Measurements from ENCODE around the gene BFSP1.

Gene BFSP1

DNA sequence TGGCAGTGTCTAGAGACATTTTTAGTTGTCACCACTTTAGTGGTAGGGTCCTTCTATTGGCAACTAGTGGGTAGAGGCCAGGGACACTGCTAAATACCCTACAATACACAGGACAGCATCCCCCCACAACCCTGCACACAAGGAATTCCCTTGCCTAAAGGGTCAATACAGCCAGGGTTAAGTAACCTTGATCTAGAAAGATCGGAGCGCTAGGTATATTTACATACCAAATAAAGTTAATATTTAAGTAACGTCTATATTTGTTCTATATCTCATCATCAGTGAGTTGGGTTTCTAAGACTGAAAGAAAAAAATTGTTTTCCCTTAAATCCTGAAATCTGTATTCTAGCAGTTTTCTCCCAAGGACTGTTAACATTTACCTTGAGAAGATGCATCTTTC lies 16.1 kb downstream of the BFSP1 start:
- H3K9me3 Mint-ChIP-seq: no peaks in the 10 kb centered on the region
- H3K27ac Mint-ChIP-seq: no peak overlapping the region
- DNase-seq (ENCODE audit: low spot score in 2 of 2) (no peak), ATAC-seq (no peak)
- H3K4me3 Mint-ChIP-seq: no peak overlapping the region
- no peaks in the 10 kb centered on the region for H3K36me3 Mint-ChIP-seq
- H3K4me1 Mint-ChIP-seq: peaks cover 15% of the 10 kb centered on the region

DNA sequence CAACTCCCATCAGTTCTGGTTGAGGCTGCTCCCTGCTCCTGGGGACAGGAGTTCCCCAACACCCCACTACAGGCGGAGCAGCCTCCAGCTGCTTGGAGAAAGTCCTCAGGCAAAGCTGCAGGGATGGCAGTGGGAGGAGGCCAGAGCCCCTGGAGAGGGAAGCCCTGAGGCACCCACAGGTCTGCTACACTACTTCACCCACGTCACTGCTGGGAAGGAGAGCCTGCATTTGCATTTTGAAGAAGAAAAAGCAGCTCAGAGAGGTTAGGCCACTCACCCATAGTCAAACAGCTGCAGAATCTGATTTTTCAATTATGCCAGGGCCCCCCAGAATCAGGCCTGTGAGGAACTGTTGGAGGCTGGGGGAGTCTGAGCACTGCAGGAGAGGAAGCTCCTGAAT lies 17.2 kb downstream of the BFSP1 start:
- Mint-ChIP-seq H3K4me3 (no peak overlapping the region), H3K9me3 (no peaks in the 10 kb centered on the region), H3K27ac (peak overlapping the region; percentile 35), H3K4me1 (peaks cover 15% of the 10 kb centered on the region), H3K36me3 (no peaks in the 10 kb centered on the region)
- ATAC-seq (no peak), DNase-seq (ENCODE audit: low spot score in 2 of 2) (no peak)

DNA sequence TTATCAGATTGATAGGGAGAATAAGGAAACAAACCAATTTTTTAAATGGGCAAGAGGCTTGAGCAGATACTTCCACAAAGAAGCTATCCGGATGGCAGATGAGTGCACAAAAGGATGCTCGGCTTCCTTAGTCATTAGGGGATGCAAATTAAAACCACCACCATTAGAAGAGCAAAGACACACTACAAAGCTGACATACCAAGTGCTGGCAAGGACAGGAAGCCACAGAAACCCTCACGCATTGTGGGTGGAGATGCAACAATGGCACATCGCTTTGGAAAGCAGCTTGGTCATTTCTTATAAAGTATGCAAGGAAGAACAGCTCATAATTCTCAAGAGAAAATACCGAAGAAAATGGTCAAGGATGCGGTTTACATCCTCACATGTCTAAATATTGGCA lies 19.8 kb downstream of the BFSP1 start:
- peak in 1 of 2 donors; percentile 57 for DNase-seq (ENCODE audit: low spot score in 2 of 2)
- Mint-ChIP-seq H3K9me3 (no peaks in the 10 kb centered on the region), H3K4me3 (no peak overlapping the region)

DNA sequence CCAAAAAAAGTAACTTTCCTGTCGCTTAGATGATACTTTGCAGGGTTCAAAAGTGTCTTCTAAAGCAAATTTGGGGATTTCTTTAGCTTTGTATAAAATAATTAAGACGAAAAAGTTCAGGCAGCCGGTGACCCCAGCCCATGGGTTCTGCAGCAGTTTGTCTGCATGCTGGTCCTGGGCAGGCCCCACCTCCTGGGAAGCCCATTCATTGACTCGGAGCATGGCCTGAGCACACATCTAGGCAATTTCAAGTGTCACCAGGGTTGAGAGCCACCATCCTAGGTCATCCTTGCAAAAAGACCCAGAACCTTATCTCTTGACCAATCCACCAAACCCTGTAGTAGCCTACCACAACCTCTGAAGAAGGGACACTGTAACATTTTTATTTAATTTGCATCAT lies 20.6 kb downstream of the BFSP1 start:
- H3K27ac Mint-ChIP-seq: no peak overlapping the region
- H3K36me3 Mint-ChIP-seq: no peaks in the 10 kb centered on the region
- DNase-seq (ENCODE audit: low spot score in 2 of 2): no peak

More for the DNA sequence above, 19.8 kb downstream of the BFSP1 start:
- H3K4me1 Mint-ChIP-seq: peaks cover 29% of the 10 kb centered on the region
- H3K36me3 Mint-ChIP-seq: no peaks in the 10 kb centered on the region
- ATAC-seq: peak; percentile 80
- H3K27ac Mint-ChIP-seq: no peak overlapping the region

DNA sequence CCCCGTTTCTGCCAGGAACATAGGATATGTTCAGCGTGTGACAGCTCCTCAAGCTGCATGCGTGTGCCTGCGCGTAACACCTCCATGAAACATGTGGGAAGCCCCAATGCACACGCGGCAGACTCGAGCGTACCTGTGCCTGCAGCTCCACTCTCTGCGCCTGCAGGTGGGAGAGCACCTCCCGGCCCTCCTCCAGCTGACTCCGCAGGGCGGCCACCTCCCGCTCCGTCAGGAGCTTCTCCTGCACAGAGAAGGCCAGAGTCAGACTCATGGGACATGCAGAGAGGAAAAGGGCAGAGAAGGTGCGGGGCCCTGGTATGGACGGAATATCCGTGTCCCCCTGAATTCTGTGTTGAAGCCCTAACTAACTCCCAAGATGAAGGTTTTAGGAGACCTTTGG lies 22.4 kb downstream of the BFSP1 start:
- H3K27ac Mint-ChIP-seq: no peak overlapping the region
- no peaks in the 10 kb centered on the region for H3K36me3 Mint-ChIP-seq
- H3K4me3 Mint-ChIP-seq: no peak overlapping the region
- DNase-seq (ENCODE audit: low spot score in 2 of 2) (no peak), ATAC-seq (no peak)
- no peaks in the 10 kb centered on the region for H3K9me3 Mint-ChIP-seq
- H3K4me1 Mint-ChIP-seq: peaks cover 53% of the 10 kb centered on the region

More for the DNA sequence above, 20.6 kb downstream of the BFSP1 start:
- Mint-ChIP-seq H3K4me1 (peaks cover 35% of the 10 kb centered on the region), H3K4me3 (no peak overlapping the region), H3K9me3 (no peaks in the 10 kb centered on the region)
- no peak for ATAC-seq

DNA sequence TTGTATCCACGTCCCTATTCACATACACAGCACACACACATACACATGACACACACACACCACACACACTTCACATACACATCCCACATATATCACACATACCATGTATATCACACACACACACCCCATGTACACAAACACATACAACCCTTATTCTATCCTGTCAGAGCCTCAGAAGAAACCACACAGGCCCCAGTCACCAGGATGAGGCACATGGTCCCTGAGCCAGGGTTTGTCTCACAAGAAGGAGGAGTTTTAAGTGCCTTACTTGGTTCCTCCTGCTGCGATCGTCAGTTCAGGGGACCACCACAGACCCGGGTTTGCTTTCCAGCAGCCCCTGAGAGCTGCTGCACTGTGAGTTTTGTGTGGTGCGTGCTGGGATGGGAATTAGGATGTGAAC lies 23.6 kb downstream of the BFSP1 start:
- no peak for DNase-seq (ENCODE audit: low spot score in 2 of 2)
- ATAC-seq: no peak
- Mint-ChIP-seq H3K9me3 (no peaks in the 10 kb centered on the region), H3K4me3 (no peak overlapping the region), H3K36me3 (no peaks in the 10 kb centered on the region), H3K4me1 (peaks cover 58% of the 10 kb centered on the region), H3K27ac (no peak overlapping the region)

DNA sequence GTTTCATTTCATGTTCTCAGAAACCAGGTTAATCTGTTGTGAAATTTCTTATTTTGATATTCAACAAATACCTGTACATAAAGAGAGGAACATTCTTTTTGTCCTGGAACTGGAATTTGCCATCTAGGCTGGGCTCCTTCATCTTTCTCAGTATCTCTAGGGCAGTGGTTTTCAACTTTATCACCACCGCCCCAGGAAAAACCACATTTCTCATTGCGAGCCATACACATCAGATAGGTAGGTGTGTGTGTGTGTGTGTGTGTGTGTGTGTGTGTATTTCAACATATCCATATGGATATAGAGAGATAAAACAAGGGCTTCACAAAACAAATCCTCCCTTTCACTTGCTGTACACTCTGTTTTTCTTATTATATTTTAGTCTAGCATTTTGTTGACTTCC lies 24.1 kb downstream of the BFSP1 start:
- no peaks in the 10 kb centered on the region for H3K36me3 Mint-ChIP-seq
- ATAC-seq (no peak), DNase-seq (ENCODE audit: low spot score in 2 of 2) (no peak)
- no peaks in the 10 kb centered on the region for H3K9me3 Mint-ChIP-seq
- H3K4me3 Mint-ChIP-seq: peak overlapping the region; percentile 78
- H3K4me1 Mint-ChIP-seq: peaks cover 55% of the 10 kb centered on the region
- H3K27ac Mint-ChIP-seq: no peak overlapping the region

DNA sequence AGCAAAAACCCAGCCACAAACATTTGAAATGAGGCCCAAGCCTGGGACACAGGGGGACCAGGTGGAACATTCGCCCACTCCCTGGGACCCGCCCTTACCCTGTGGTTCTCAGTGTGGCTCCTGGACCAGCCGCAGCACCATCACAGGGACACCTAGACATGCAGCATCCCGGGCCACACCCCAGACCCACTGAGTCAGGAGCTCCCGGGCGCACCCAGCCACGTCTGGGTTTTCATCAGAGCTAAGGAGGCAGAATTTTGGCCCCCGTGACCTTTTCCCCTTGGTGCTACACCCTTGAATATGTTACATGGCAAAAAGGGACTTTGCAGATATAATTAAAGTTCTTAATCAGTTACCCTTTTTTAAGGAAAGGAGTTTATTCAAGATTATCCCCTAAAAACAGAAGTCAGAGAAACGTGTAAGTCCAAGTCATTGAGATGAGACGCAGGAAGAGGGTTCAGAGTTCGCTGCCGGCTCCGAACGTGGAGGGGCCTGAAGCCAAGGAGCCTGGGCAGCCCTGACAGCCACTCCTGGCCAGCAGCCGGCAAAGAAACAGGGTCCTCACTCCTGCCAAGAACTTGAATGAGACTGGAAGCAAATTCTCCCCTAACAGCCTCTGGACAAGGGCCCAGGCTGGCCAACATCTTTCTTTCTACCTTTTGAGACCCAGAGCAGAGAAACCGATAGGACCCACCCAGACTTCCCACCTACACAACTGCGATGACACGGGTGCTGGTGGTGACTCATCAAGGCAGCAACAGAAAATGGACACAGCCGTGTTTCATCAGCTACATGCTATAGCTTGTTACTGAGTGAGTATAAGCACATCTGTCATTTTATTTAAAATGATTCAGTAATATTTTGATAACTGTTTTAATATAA lies 25.3 kb downstream of the BFSP1 start:
- ATAC-seq (peak; percentile 81), DNase-seq (ENCODE audit: low spot score in 2 of 2) (peak; percentile 31 to 62)
- Mint-ChIP-seq H3K9me3 (no peaks in the 10 kb centered on the region), H3K27ac (peak overlapping the region; percentile 87), H3K4me3 (peak overlapping the region; percentile 78), H3K36me3 (no peaks in the 10 kb centered on the region), H3K4me1 (peaks cover 44% of the 10 kb centered on the region)

DNA sequence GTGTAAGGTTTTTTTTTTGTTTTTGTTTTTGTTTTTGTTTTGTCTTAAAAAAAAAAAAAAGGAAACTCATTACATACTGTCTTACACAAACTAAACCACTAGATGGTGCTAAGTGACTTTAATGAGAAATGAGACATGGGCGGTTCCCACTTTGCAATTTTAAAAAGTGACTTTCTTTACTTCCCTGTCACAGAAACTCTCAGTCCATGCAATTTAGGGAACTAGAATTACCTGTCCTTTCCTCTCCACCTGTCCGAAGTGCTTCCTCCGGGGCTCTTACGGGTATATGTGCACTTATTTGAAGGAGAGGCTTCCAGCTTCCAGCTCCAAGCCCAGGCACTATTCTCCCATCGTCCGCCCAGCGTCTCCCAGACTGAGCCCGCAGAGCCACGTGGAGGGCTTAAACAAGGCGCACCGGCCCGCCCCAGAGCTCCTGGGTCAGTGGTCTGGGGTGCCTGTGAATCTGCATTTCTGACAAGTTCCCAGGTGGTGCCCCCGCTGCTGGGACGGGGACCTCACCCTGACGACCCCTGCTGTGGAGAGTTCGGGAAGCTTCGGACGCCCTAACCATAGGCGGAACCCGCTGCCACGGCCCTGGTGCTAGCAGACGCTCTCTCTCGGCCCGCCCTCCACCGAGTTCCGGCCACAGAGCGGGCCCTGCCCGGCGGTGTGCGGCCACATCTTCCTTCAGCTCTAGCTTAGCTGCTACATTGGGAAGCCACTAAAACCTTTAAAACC lies 26.1 kb downstream of the BFSP1 start:
- peak overlapping the region; percentile 87 for H3K27ac Mint-ChIP-seq
- H3K4me3 Mint-ChIP-seq: peak overlapping the region; percentile 78
- H3K4me1 Mint-ChIP-seq: peaks cover 42% of the 10 kb centered on the region
- H3K36me3 Mint-ChIP-seq: no peaks in the 10 kb centered on the region
- H3K9me3 Mint-ChIP-seq: no peaks in the 10 kb centered on the region
- ATAC-seq (peak; percentile 73), DNase-seq (ENCODE audit: low spot score in 2 of 2) (peak; percentile 38 to 86)

DNA sequence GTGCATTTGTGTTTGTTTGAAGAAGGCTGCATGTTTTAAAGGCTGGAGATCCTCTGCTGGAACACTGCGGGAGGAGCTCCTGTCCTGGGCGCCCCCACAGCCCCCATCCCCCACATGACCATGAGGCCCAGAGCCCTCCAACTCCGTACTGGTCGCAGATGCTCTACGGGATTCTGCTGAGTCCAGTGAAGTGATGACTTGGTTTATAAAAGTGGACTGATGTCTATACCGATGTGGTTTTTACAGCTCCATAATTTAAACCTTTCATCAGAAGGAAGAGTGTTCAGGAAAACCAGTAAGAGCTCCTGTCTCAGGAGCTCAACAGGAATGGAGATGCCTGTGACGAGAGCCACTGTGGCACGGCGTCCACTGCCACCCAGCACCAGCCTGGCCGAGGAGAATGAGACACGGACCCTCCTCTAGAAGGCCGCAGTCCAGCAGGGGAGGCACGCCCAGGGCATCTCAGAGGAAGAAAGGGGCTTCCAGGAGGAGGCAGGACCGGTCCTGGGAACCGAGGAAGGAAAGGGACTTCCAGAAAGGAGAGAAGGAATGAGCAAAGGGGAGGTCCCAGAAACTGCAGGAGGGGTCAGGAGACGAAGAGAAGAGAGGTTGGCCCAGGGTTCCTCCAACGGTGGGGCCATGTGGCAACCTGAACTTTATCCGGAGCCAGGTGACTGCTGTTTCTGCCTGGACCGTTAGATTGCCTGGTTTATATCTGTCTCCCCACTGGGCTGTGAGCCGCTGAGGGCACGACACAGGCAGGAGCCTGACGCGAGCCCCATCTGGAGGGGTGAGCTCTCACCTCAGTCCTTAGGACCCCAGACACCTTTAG lies 26.9 kb downstream of the BFSP1 start:
- H3K9me3 Mint-ChIP-seq: no peaks in the 10 kb centered on the region
- H3K4me1 Mint-ChIP-seq: peaks cover 42% of the 10 kb centered on the region
- peak overlapping the region; percentile 87 for H3K27ac Mint-ChIP-seq
- peak overlapping the region; percentile 78 for H3K4me3 Mint-ChIP-seq
- ATAC-seq: peak; percentile 36
- peak in 1 of 2 donors; percentile 64 for DNase-seq (ENCODE audit: low spot score in 2 of 2)
- no peaks in the 10 kb centered on the region for H3K36me3 Mint-ChIP-seq

DNA sequence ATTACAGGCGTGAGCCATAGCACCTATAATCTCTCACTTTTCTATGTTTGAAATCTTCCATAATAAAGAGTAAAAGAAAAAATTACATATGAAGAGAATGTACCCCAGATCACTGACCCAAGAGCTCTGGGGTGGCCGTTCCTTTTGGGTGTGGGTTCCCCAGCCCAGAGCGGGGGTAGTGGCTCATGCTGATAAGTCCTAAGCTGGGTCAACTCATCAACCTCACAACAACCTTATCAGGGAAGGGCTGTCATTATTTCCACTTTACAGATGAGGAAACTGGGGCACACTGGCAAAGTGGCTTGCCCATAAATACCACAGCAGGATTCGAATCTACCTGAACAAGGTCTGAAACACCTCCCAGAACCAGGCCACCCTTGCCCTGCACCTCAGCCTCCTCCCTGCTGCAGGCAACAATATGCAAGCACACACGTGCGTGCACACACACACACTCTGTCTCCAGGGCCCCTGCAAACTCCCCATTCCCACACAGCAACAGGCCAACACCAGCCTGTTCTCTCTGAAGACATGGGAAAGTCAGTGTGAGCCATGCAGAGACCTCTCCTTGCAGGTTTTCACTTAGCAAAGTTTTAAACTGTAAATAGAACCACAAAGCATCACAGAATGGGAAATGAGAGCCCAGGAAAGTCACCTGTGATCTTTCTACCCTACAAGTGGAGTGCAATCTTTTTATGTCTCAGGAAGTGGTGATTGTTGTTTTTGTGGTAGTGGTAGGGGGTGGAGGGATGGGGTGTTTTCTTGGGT lies 27.7 kb downstream of the BFSP1 start:
- Mint-ChIP-seq H3K9me3 (no peaks in the 10 kb centered on the region), H3K27ac (peak overlapping the region; percentile 87), H3K36me3 (no peaks in the 10 kb centered on the region), H3K4me3 (no peak overlapping the region), H3K4me1 (peaks cover 42% of the 10 kb centered on the region)
- ATAC-seq (no peak), DNase-seq (ENCODE audit: low spot score in 2 of 2) (no peak)

DNA sequence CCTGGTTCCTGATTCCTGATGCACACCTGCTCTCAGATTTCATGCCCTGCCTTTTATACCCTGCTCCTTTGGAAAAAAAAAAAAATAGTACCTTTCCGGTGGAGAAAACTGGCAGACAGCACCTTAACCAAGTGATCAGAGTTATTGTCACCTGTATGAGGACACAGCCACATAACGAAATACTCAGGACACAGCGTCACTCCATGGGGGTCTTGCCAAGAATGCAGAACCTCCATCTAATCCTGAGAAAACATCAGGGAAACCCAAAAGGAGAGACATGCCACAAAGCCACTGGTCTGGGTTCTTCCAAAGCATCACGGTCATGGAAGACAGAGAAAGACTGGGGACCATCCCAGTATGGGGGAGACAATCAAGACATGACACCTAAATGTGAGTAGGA lies 29.1 kb downstream of the BFSP1 start:
- ATAC-seq: no peak
- H3K4me1 Mint-ChIP-seq: peaks cover 35% of the 10 kb centered on the region
- H3K27ac Mint-ChIP-seq: no peak overlapping the region
- no peak overlapping the region for H3K4me3 Mint-ChIP-seq
- no peaks in the 10 kb centered on the region for H3K36me3 Mint-ChIP-seq
- DNase-seq (ENCODE audit: low spot score in 2 of 2): no peak
- no peaks in the 10 kb centered on the region for H3K9me3 Mint-ChIP-seq

DNA sequence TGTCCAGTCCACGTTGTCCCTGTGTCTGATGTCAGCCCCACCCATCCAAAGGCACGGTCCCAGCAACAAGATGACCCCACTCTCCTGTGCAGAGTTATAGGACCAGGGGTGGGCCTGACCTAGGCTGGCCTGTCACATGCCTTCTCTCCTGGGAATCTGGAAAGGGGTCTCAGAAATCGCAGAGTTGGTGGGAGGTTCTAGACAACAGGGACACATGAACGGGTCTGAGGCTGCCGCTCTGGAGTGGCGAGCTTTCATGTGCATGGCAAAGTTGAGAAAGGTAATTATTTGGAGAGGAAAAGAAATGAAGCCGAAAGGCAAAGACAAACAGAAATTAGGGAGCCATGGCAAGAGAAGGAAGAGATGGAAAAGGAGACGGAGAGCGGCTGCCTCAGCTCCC lies 29.5 kb downstream of the BFSP1 start:
- no peak overlapping the region for H3K27ac Mint-ChIP-seq
- H3K4me3 Mint-ChIP-seq: no peak overlapping the region
- no peaks in the 10 kb centered on the region for H3K36me3 Mint-ChIP-seq
- H3K9me3 Mint-ChIP-seq: no peaks in the 10 kb centered on the region
- DNase-seq (ENCODE audit: low spot score in 2 of 2) (no peak), ATAC-seq (no peak)
- peaks cover 31% of the 10 kb centered on the region for H3K4me1 Mint-ChIP-seq

DNA sequence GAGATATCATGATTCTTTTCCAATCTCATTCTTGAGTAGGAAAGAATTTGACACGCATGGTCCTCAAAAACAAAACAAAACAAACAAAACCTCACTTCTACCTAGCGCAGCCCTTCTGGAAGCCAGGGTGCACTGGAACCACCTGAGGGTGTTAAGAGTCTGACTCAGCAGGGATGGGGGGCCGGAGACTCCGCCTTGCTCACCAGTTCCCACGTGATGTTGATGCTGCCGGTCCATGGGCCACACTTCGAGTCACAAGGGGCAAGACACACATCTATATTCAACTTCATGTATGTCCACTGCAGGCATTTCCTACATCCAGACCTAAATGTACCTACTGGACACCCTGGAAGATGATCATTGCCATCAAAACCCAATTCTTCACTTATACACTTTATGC lies 30.4 kb downstream of the BFSP1 start:
- H3K27ac Mint-ChIP-seq: no peak overlapping the region
- H3K4me1 Mint-ChIP-seq: peaks cover 25% of the 10 kb centered on the region
- no peaks in the 10 kb centered on the region for H3K36me3 Mint-ChIP-seq
- no peaks in the 10 kb centered on the region for H3K9me3 Mint-ChIP-seq
- DNase-seq (ENCODE audit: low spot score in 2 of 2): no peak
- ATAC-seq: no peak
- no peak overlapping the region for H3K4me3 Mint-ChIP-seq

DNA sequence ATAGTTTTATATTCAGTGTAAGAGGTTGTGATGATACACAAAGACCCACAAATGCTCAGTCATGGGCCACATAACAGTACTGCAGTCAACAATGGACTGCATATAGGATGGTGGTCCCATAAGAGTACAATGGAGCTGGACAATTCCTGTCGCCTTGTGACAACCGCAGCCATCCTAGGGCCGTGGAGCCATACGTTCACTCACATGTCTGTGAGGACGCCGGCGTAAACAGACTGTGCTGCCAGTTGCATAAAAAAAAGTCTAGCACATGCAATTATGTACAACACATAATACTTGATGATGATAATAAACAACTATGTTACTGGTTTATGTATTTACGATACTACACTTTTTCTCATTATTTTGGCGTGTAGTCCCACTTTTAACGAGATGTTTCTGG lies 30.9 kb downstream of the BFSP1 start:
- H3K36me3 Mint-ChIP-seq: no peaks in the 10 kb centered on the region
- H3K27ac Mint-ChIP-seq: no peak overlapping the region
- DNase-seq (ENCODE audit: low spot score in 2 of 2): no peak
- ATAC-seq: no peak
- H3K4me1 Mint-ChIP-seq: peaks cover 20% of the 10 kb centered on the region
- H3K4me3 Mint-ChIP-seq: no peak overlapping the region
- H3K9me3 Mint-ChIP-seq: no peaks in the 10 kb centered on the region
